C4-2B (cell line): Measurements from ENCODE around the gene CPXM1.

ENCODE experiments used
- ZFX ChIP-seq: fragments of 450-650 bp; IDR thresholded peaks from 2 replicates; pipeline ENCODE4 v1.6.1; 2017
- TF ChIP-seq, protein P1 (sequence below): fragments of 450-650 bp; conservative IDR thresholded peaks from 2 replicates; pipeline ENCODE4 v1.5.1; 2017; ENCODE audit warnings: mild to moderate bottlenecking

DNA sequence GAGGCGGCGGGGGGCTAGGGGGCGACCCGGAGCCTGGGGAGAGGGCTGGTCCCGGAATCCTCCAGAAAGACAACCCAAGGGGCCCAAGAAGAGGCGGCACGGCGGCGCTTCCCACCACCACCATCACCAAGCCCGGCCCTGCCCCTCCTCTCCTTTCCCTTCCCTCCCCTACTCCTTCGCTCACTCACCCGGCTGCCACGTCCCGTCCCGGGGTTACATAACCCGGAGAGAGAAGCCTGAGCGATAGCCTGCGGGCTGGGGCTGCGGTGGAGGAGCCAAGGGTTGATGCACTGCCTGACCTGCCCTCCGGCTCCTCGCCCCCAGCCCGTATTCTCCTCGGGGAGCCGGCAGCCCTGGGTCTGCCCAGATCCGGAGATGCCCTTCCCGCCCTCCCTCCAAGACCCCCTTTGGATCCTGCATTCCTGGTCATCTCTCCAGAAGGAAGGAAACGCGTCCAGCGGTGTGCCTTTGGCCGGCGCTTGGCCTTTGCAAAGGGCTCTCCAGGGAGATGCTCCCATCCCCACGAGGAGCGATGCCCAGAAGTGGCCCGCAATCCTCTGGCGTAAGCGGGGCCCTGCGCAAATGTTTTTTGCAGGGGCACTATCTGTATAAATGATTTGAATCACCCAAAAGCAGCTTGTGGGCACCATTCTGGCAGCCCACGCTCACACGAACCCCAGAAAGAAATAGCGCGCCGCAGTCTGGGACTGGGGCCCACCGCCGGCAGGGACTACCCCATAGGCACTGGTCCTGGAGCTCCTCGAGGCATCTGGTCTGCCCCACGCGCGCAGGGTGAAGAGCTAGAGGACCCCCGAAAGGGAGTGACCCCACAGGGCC, 4.6 kb upstream of the CPXM1 start:
- TF ChIP-seq, protein P1, sequence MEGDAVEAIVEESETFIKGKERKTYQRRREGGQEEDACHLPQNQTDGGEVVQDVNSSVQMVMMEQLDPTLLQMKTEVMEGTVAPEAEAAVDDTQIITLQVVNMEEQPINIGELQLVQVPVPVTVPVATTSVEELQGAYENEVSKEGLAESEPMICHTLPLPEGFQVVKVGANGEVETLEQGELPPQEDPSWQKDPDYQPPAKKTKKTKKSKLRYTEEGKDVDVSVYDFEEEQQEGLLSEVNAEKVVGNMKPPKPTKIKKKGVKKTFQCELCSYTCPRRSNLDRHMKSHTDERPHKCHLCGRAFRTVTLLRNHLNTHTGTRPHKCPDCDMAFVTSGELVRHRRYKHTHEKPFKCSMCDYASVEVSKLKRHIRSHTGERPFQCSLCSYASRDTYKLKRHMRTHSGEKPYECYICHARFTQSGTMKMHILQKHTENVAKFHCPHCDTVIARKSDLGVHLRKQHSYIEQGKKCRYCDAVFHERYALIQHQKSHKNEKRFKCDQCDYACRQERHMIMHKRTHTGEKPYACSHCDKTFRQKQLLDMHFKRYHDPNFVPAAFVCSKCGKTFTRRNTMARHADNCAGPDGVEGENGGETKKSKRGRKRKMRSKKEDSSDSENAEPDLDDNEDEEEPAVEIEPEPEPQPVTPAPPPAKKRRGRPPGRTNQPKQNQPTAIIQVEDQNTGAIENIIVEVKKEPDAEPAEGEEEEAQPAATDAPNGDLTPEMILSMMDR, result no peak
- no peak for TF ChIP-seq ZFX
